Activated CD4-positive, alpha-beta T cell treated with anti-CD3 and anti-CD28 coated beads, Interleukin-2, amount 50 U/mL, for 1 hour (primary cell): ENCODE data around the gene CACNA1G.

Source experiments
- DNase-seq: peaks from one replicate; pipeline ENCODE4 v3.0.0-alpha.2; 2020

Gene CACNA1G

GRCh38 chr17:50618300-50618699 lies 57.8 kb downstream of the CACNA1G start:
- DNase-seq, result no peak

GRCh38 chr17:50618941-50619340 lies 58.4 kb downstream of the CACNA1G start:
- no peak for DNase-seq

GRCh38 chr17:50619489-50619888 lies 59.0 kb downstream of the CACNA1G start:
- DNase-seq, result no peak

- DNase-seq, result no peak
Measured at GRCh38 chr17:50620237-50620636, 59.7 kb downstream of the CACNA1G start.

GRCh38 chr17:50620858-50621257 lies 60.3 kb downstream of the CACNA1G start:
- no peak for DNase-seq

GRCh38 chr17:50621574-50622031 lies 61.1 kb downstream of the CACNA1G start:
- DNase-seq, result no peak

- DNase-seq, result no peak
Measured at GRCh38 chr17:50624321-50624934, 63.9 kb downstream of the CACNA1G start.

- DNase-seq, result no peak
Measured at GRCh38 chr17:50625032-50625871, 64.7 kb downstream of the CACNA1G start.

- peak; percentile 62 for DNase-seq
Measured at GRCh38 chr17:50626037-50626574, 65.6 kb downstream of the CACNA1G start.

GRCh38 chr17:50627036-50627781 lies 66.7 kb downstream of the CACNA1G start:
- no peak for DNase-seq

GRCh38 chr17:50627782-50628601 lies 67.5 kb downstream of the CACNA1G start:
- no peak for DNase-seq

- DNase-seq, result no peak
Measured at GRCh38 chr17:50629902-50630301, 69.4 kb downstream of the CACNA1G start.

- peak; percentile 64 for DNase-seq
Measured at GRCh38 chr17:50630524-50631194, 70.1 kb downstream of the CACNA1G start.

GRCh38 chr17:50631195-50631907 lies 70.8 kb downstream of the CACNA1G start:
- DNase-seq, result no peak

GRCh38 chr17:50631908-50632571 lies 71.5 kb downstream of the CACNA1G start:
- no peak for DNase-seq

GRCh38 chr17:50632637-50633036 lies 72.1 kb downstream of the CACNA1G start:
- DNase-seq, result no peak

- DNase-seq, result no peak
Measured at GRCh38 chr17:50633683-50634082, 73.2 kb downstream of the CACNA1G start.

- no peak for DNase-seq
Measured at GRCh38 chr17:50634224-50634914, 73.9 kb downstream of the CACNA1G start, which contains the start of gene ABCC3. TSS of gene ABCC3 (plus strand) at chr17:50634881. CDS start at chr17:50634937, 56 bp downstream.

- DNase-seq, result no peak
Measured at GRCh38 chr17:50634915-50635731, 74.6 kb downstream of the CACNA1G start.
